Loucy (cell line): ENCODE results near the gene TBP.

Experiments
- H2AFZ ChIP-seq: fragments of 200-600 bp; sonication (generic); 2 replicates; pipeline ENCODE4 v1.6.0; 2016; ENCODE audit warnings: antibody characterized with exemption, mild to moderate bottlenecking, low read length, moderate library complexity
- H3F3A ChIP-seq: fragments of 200-600 bp; 2 replicates; pipeline ENCODE4 v1.6.0; 2016; ENCODE audit warnings: antibody characterized with exemption, low read depth, mild to moderate bottlenecking
- H3K27me3 ChIP-seq: fragments of 200-600 bp; sonication (generic); 2 replicates; pipeline ENCODE4 v1.6.1; 2014; ENCODE audit warnings: low read length, mild to moderate bottlenecking; ENCODE audit not compliant: insufficient read depth, poor library complexity, severe bottlenecking
- H3K36me3 ChIP-seq: fragments of 200-600 bp; sonication (generic); 2 replicates; pipeline ENCODE4 v1.6.1; 2016; ENCODE audit warnings: low read length; ENCODE audit not compliant: insufficient read depth
- H3K4me1 ChIP-seq: fragments of 200-600 bp; sonication (generic); 2 replicates; pipeline ENCODE4 v1.5.1; 2014; ENCODE audit warnings: low read length, mild to moderate bottlenecking; ENCODE audit not compliant: insufficient read depth, poor library complexity, severe bottlenecking
- H3K4me2 ChIP-seq: fragments of 200-600 bp; sonication (generic); 2 replicates; pipeline ENCODE4 v1.6.0; 2014; ENCODE audit warnings: antibody characterized with exemption, low read length, low read depth, mild to moderate bottlenecking; ENCODE audit not compliant: poor library complexity, severe bottlenecking
- H3K4me3 ChIP-seq: fragments of 200-600 bp; sonication (generic); 2 replicates; pipeline ENCODE4 v1.5.1; 2014; ENCODE audit warnings: low read length, mild to moderate bottlenecking, mixed read lengths; ENCODE audit not compliant: poor library complexity, severe bottlenecking
- H3K79me2 ChIP-seq: fragments of 200-600 bp; sonication (generic); 2 replicates; pipeline ENCODE4 v1.6.1; 2014; ENCODE audit warnings: low read length; ENCODE audit not compliant: insufficient read depth
- H3K9ac ChIP-seq: fragments of 200-600 bp; sonication (generic); 2 replicates; pipeline ENCODE4 v1.6.0; 2014; ENCODE audit warnings: mild to moderate bottlenecking, low read depth, low read length, moderate library complexity; ENCODE audit not compliant: poor library complexity, severe bottlenecking
- H3K9me2 ChIP-seq: fragments of 200-600 bp; sonication (generic); replicated peaks from 2 replicates; pipeline ENCODE4 v1.6.1; 2016; ENCODE audit warnings: low read depth, low read length, mixed read lengths
- H3K9me3 ChIP-seq: fragments of 200-600 bp; sonication (generic); 2 replicates; pipeline ENCODE4 v1.6.1; 2014; ENCODE audit warnings: mild to moderate bottlenecking, antibody characterized with exemption, low read length, low read depth; ENCODE audit not compliant: insufficient read depth
- H4K20me1 ChIP-seq: fragments of 200-600 bp; sonication (generic); 2 replicates; pipeline ENCODE4 v1.6.0; 2014; ENCODE audit warnings: antibody characterized with exemption, low read length, mild to moderate bottlenecking; ENCODE audit not compliant: insufficient read depth, poor library complexity, severe bottlenecking
- EZH2phosphoT487 ChIP-seq: fragments of 200-600 bp; IDR thresholded peaks from 2 replicates; pipeline ENCODE4 v1.6.1; 2018; ENCODE audit warnings: antibody characterized with exemption, mild to moderate bottlenecking, moderate library complexity, borderline replicate concordance
- TF ChIP-seq, protein P1 (sequence below): fragments of 200-600 bp; sonication (generic); conservative IDR thresholded peaks from 2 replicates; pipeline ENCODE4 v1.5.1; 2014; ENCODE audit warnings: mild to moderate bottlenecking, antibody characterized with exemption, low read length

TBP gene

GRCh38 chr6:170535004-170535403, 19.2 kb upstream of the TBP start:
- Histone ChIP-seq H3K27me3 (no peaks in the 10 kb centered on the region), H3K4me3 (no peak overlapping the region), H3F3A (no peaks in the 10 kb centered on the region), H3K4me1 (peaks cover 3% of the 10 kb centered on the region), H3K9me3 (no peaks in the 10 kb centered on the region), H4K20me1 (peaks cover 6% of the 10 kb centered on the region), H3K4me2 (no peak overlapping the region), H3K36me3 (peaks cover 69% of the 10 kb centered on the region), H3K79me2 (peaks cover 10% of the 10 kb centered on the region), H3K9me2 (no peaks in the 10 kb centered on the region), H2AFZ (no peak overlapping the region), H3K9ac (no peak overlapping the region)
- TF ChIP-seq, protein P1, sequence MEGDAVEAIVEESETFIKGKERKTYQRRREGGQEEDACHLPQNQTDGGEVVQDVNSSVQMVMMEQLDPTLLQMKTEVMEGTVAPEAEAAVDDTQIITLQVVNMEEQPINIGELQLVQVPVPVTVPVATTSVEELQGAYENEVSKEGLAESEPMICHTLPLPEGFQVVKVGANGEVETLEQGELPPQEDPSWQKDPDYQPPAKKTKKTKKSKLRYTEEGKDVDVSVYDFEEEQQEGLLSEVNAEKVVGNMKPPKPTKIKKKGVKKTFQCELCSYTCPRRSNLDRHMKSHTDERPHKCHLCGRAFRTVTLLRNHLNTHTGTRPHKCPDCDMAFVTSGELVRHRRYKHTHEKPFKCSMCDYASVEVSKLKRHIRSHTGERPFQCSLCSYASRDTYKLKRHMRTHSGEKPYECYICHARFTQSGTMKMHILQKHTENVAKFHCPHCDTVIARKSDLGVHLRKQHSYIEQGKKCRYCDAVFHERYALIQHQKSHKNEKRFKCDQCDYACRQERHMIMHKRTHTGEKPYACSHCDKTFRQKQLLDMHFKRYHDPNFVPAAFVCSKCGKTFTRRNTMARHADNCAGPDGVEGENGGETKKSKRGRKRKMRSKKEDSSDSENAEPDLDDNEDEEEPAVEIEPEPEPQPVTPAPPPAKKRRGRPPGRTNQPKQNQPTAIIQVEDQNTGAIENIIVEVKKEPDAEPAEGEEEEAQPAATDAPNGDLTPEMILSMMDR: no peak
- no peak for TF ChIP-seq EZH2phosphoT487

DNA sequence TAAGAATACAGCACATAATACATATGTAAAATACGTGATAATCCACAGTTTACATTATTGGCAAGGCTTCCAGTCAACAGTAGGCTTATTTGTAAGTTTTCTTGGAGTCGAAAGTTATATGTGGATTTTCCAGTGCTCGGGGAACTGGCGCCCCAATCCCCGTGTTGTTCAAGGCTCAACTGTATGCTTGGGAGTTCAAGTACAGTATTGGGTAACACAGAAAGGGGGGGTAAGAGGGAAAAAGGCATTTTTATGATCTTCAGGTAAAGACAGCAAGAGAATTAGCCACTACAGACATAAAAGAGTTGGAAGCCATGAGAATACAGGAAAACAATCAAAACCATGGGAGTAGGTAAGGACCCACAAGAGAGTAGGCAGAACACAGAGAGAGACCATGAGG, 17.5 kb upstream of the TBP start:
- H3K36me3 ChIP-seq: peaks cover 84% of the 10 kb centered on the region

DNA sequence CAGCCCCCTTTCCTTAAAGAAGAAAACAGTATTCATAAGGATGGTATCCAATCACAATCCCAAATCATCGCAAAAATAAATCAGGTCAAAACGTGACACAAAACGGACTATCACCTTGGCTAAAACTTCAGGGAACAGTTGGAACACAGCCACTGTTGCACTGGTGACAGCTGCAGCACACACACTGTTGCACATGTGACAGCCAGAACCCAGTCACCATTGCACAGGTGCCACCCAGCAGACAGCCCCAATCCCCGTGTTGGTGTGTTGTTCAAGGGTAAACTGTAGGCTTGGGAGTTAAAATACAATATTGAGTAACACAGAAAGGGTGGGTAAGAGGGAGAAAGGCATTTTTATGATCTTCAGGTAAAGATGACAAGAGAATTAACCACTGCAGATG, 16.8 kb upstream of the TBP start:
- Histone ChIP-seq H2AFZ (no peak overlapping the region), H4K20me1 (peaks cover 18% of the 10 kb centered on the region), H3K36me3 (peaks cover 91% of the 10 kb centered on the region), H3K4me3 (no peak overlapping the region), H3K9ac (no peak overlapping the region), H3K4me1 (peaks cover 8% of the 10 kb centered on the region), H3K9me2 (no peaks in the 10 kb centered on the region), H3F3A (no peaks in the 10 kb centered on the region), H3K27me3 (no peaks in the 10 kb centered on the region), H3K79me2 (peaks cover 16% of the 10 kb centered on the region), H3K9me3 (no peaks in the 10 kb centered on the region), H3K4me2 (no peak overlapping the region)
- TF ChIP-seq EZH2phosphoT487: no peak
- TF ChIP-seq, protein P1: no peak

More for the DNA sequence above, 17.5 kb upstream of the TBP start:
- Histone ChIP-seq H3K9me2 (no peaks in the 10 kb centered on the region), H3F3A (no peaks in the 10 kb centered on the region), H3K4me2 (no peak overlapping the region), H3K9me3 (no peaks in the 10 kb centered on the region), H3K27me3 (no peaks in the 10 kb centered on the region), H4K20me1 (peaks cover 14% of the 10 kb centered on the region), H3K79me2 (peaks cover 16% of the 10 kb centered on the region), H3K4me3 (no peak overlapping the region), H3K9ac (no peak overlapping the region), H3K4me1 (peaks cover 8% of the 10 kb centered on the region), H2AFZ (no peak overlapping the region)
- TF ChIP-seq, protein P1: no peak
- no peak for TF ChIP-seq EZH2phosphoT487
